GM12892 (cell line): ENCODE results near the gene TAC3.
"Not testable (repeated sequence)": the region's sequence is repeated elsewhere in the genome, so short reads cannot be mapped to it uniquely, and the experiment has no call there.

Source experiments
- POLR2A ChIP-seq: IDR thresholded peaks from 2 replicates; pipeline ENCODE4 v1.6.1; 2011; ENCODE audit warnings: low read depth, low read length, control low read depth
- POLR2AphosphoS5 ChIP-seq: IDR thresholded peaks from 2 replicates; pipeline ENCODE4 v1.6.1; 2011; ENCODE audit warnings: low read depth, low read length, control low read depth
- TAF1 ChIP-seq: IDR thresholded peaks from 2 replicates; pipeline ENCODE4 v1.6.1; 2011; ENCODE audit warnings: low read depth, mild to moderate bottlenecking, control low read depth, low read length, borderline replicate concordance

- not testable (repeated sequence) for TF ChIP-seq POLR2A, POLR2AphosphoS5, TAF1
Measured at GRCh38 chr12:56977361-56977760, 39.0 kb downstream of the TAC3 start.
